ENCODE measurements around the gene OPHN1. TPM values are rescaled to one million over a fixed set of nuclear protein-coding genes. Genes with fewer than 3 reads are reported as not detected.
"Not testable (repeated sequence)": the region's sequence is repeated elsewhere in the genome, so short reads cannot be mapped to it uniquely, and the experiment has no call there.

The OPHN1 gene
- total RNA-seq, 4 donors from 2014 or later: 6.9 to 14.0 (median 10.2) TPM

GRCh38 chrX:68077378-68077777 lies 355.9 kb downstream of the OPHN1 start:
- no peak for ATAC-seq
- no peak for TF ChIP-seq POLR2A (IDR thresholded peaks at IDR 0.05)
- TF ChIP-seq EP300 (IDR thresholded peaks at IDR 0.05): no peak
- TF ChIP-seq POLR2AphosphoS5 (IDR thresholded peaks at IDR 0.05): no peak
- no peak overlapping the region for H3K4me3 ChIP-seq
- H3K36me3 ChIP-seq: no peaks in the 10 kb centered on the region
- H3K27ac ChIP-seq: no peak overlapping the region
- no peaks in the 10 kb centered on the region for H3K9me3 ChIP-seq
- no peaks in the 10 kb centered on the region for H3K4me1 ChIP-seq
- no peaks in the 10 kb centered on the region for H3K27me3 ChIP-seq

- no peak for TF ChIP-seq POLR2AphosphoS5 (IDR thresholded peaks at IDR 0.05)
- TF ChIP-seq POLR2A (IDR thresholded peaks at IDR 0.05): no peak
- TF ChIP-seq EP300 (IDR thresholded peaks at IDR 0.05): no peak
- TF ChIP-seq CTCF (IDR thresholded peaks at IDR 0.05): no peak
- Histone ChIP-seq H3K4me3 (no peak overlapping the region), H3K36me3 (peaks cover 0 to 9% of the 10 kb centered on the region in 2 donors), H3K9me3 (no peaks in the 10 kb centered on the region), H3K27me3 (no peaks in the 10 kb centered on the region), H3K4me1 (no peaks in the 10 kb centered on the region), H3K27ac (no peak overlapping the region)
- no peak for ATAC-seq
Measured at GRCh38 chrX:68072041-68072440, 361.3 kb downstream of the OPHN1 start.

GRCh38 chrX:68070119-68070518 lies 363.2 kb downstream of the OPHN1 start:
- H3K27me3 ChIP-seq, H3K4me1 ChIP-seq, H3K9me3 ChIP-seq, ATAC-seq, H3K4me3 ChIP-seq, H3K27ac ChIP-seq, H3K36me3 ChIP-seq: not testable (repeated sequence)
- 52 to 88% methylated on average over 2 of the region's 2 CpGs for WGBS, 2 donors (ENCODE audit: low coverage in 1 of 2)

- ATAC-seq: no peak
- Histone ChIP-seq H3K27ac (no peak overlapping the region), H3K9me3 (no peaks in the 10 kb centered on the region), H3K4me3 (no peak overlapping the region), H3K4me1 (no peaks in the 10 kb centered on the region), H3K36me3 (no peaks in the 10 kb centered on the region), H3K27me3 (no peaks in the 10 kb centered on the region)
- no peak for TF ChIP-seq POLR2A (IDR thresholded peaks at IDR 0.05)
- no peak for TF ChIP-seq CTCF (IDR thresholded peaks at IDR 0.05)
- no peak for TF ChIP-seq POLR2AphosphoS5 (IDR thresholded peaks at IDR 0.05)
- TF ChIP-seq EP300 (IDR thresholded peaks at IDR 0.05): no peak
- 55 to 59% methylated on average over 3 to 4 of the region's 4 CpGs for WGBS, 2 donors (ENCODE audit: low coverage in 1 of 2)
Measured at GRCh38 chrX:68061206-68061535, 372.1 kb downstream of the OPHN1 start.

- no peak overlapping the region for H3K27ac ChIP-seq
- no peak for ATAC-seq
- WGBS, 2 donors (ENCODE audit: low coverage in 1 of 2): 50 to 75% methylated on average over 1 of the region's 2 CpGs
Measured at GRCh38 chrX:68060506-68061205, 372.6 kb downstream of the OPHN1 start.

More at GRCh38 chrX:68060506-68061205, 372.6 kb downstream of the OPHN1 start:
- Histone ChIP-seq H3K27me3 (no peaks in the 10 kb centered on the region), H3K4me3 (no peak overlapping the region), H3K9me3 (no peaks in the 10 kb centered on the region), H3K36me3 (no peaks in the 10 kb centered on the region), H3K4me1 (no peaks in the 10 kb centered on the region)
- no peak for TF ChIP-seq POLR2AphosphoS5 (IDR thresholded peaks at IDR 0.05)
- no peak for TF ChIP-seq EP300 (IDR thresholded peaks at IDR 0.05)
- TF ChIP-seq CTCF (IDR thresholded peaks at IDR 0.05): no peak
- no peak for TF ChIP-seq POLR2A (IDR thresholded peaks at IDR 0.05)

Measured in gastroesophageal sphincter (tissue), 4 donors.